UCSD-AML1 (cell line): ENCODE measurements around the gene FAM180B.
"Not testable (repeated sequence)": the region's sequence is repeated elsewhere in the genome, so short reads cannot be mapped to it uniquely, and the experiment has no call there.

Source experiments
- DNase-seq: peaks from one replicate; lab custom pipeline; 2025; ENCODE audit not compliant: unreplicated experiment; lab: John Stamatoyannopoulos, UW

The FAM180B gene

GRCh38 chr11:47586098-47586855 is at the start of gene FAM180B:
TSS of gene FAM180B (plus strand) at chr11:47586678. CDS start at chr11:47586769, 91 bp downstream.
- no peak for DNase-seq

- DNase-seq: no peak
Measured at GRCh38 chr11:47536915-47537314, 49.6 kb upstream of the FAM180B start.

GRCh38 chr11:47538741-47539565 is 47.5 kb upstream of the FAM180B start:
- no peak for DNase-seq

GRCh38 chr11:47539681-47540039 is 46.8 kb upstream of the FAM180B start:
- DNase-seq: no peak

GRCh38 chr11:47541070-47541469 is 45.4 kb upstream of the FAM180B start:
- DNase-seq: no peak

GRCh38 chr11:47545298-47545697 is 41.2 kb upstream of the FAM180B start:
- DNase-seq: no peak

GRCh38 chr11:47546274-47546673 is 40.2 kb upstream of the FAM180B start:
- DNase-seq: not testable (repeated sequence)

GRCh38 chr11:47550288-47551047 is 36.0 kb upstream of the FAM180B start:
- DNase-seq: no peak

- DNase-seq: no peak
Measured at GRCh38 chr11:47551086-47551485, 35.4 kb upstream of the FAM180B start.

GRCh38 chr11:47552056-47552565 is 34.4 kb upstream of the FAM180B start:
- DNase-seq: peak; percentile 61

GRCh38 chr11:47552566-47553405 is 33.7 kb upstream of the FAM180B start, which contains the start of gene CELF1:
TSS of gene CELF1 (minus strand) at chr11:47553132. CDS start at chr11:47499523, 53,609 bp downstream.
- peak; percentile 94 for DNase-seq

- DNase-seq: no peak
Measured at GRCh38 chr11:47553406-47553743, 33.1 kb upstream of the FAM180B start.

GRCh38 chr11:47557004-47557403 is 29.5 kb upstream of the FAM180B start:
- not testable (repeated sequence) for DNase-seq

- DNase-seq: no peak
Measured at GRCh38 chr11:47558695-47559094, 27.8 kb upstream of the FAM180B start.

- DNase-seq: no peak
Measured at GRCh38 chr11:47560426-47560825, 26.1 kb upstream of the FAM180B start.

- DNase-seq: not testable (repeated sequence)
Measured at GRCh38 chr11:47562393-47562792, 24.1 kb upstream of the FAM180B start.

GRCh38 chr11:47564366-47564765 is 22.1 kb upstream of the FAM180B start:
- not testable (repeated sequence) for DNase-seq

GRCh38 chr11:47564933-47565339 is 21.5 kb upstream of the FAM180B start:
- DNase-seq: no peak

GRCh38 chr11:47565340-47566148 is 20.9 kb upstream of the FAM180B start, which contains the start of gene PTPMT1:
TSS of gene PTPMT1 (plus strand) at chr11:47565599. CDS start at chr11:47565623, 24 bp downstream.
- peak; percentile 72 for DNase-seq
